Body of pancreas (tissue), 4 donors: Measurements from ENCODE around the gene GRB10.

ENCODE experiments used
- CTCF ChIP-seq, 7 experiments: fragments of 450-650 bp in 4 of 7; fragments of 200-600 bp in 3 of 7; sonication (generic) in 3 of 7; IDR thresholded peaks; one replicate each; pipeline ENCODE4 v1.5.1; 2016 to 2019; ENCODE audit warnings: antibody characterized with exemption in 7 of 7
- POLR2A ChIP-seq, 3 donors: fragments of 450-650 bp; IDR thresholded peaks; one replicate each; pipeline ENCODE4 v1.6.1; 2016; ENCODE audit warnings: antibody characterized with exemption in 3 of 3, mild to moderate bottlenecking in 2 of 3

- TF ChIP-seq CTCF (IDR thresholded peaks at IDR 0.05): no peak
- TF ChIP-seq POLR2A (IDR thresholded peaks at IDR 0.05): no peak
These were observed 179.4 kb downstream of the GRB10 start for GRCh38 chr7:50603287-50603686.
